ENCODE measurements around the gene FN3K. TPM values are rescaled to one million over a fixed set of nuclear protein-coding genes. Genes with fewer than 3 reads are reported as not detected.

Gene FN3K
- total and polyA plus RNA-seq, 2 of the 8 experiments (the other 6 are each of a cell fraction or from before 2014, with no cell fraction given), result 0.88 to 14.2 TPM

DNA sequence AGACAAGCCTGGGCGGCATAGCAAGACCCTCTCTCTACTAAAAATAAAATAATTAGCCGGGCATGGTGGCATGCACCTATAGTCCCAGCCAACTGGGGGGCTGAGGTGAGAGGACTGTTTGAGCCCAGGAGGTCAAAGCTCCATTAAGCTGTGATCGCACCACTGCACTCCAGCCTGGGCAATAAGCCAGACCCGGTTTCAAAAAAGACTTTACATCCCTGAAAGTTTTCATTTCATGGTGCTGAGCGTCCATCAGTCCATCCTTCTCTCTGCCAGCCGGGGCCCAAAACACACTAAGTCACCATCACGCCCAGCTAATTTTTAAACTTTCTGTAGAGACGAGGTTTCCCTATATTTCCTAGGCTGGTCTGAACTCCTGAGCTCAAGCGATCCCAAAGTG is 47.5 kb upstream of the FN3K start:
- Histone ChIP-seq H2BK12ac (ENCODE audit: low read depth, low read length) (no peak overlapping the region), H3K4me3 (ENCODE audit: extremely low read depth in 1 of 4, insufficient read depth in 2 of 4, low read depth in 3 of 4, low read length in 4 of 4) (no peak overlapping the region), H3K23ac (ENCODE audit: insufficient read length) (no peak overlapping the region), H3K79me1 (ENCODE audit: low read depth, low read length) (no peaks in the 10 kb centered on the region), H3K36me3 (ENCODE audit: control insufficient read depth in 2 of 4, insufficient read depth in 4 of 4, low read length in 3 of 4) (no peaks in the 10 kb centered on the region), H3K14ac (ENCODE audit: insufficient read length) (no peak overlapping the region), H2AFZ (ENCODE audit: low read length) (no peak overlapping the region), H3K9me3 (ENCODE audit: insufficient read depth in 2 of 2, low read depth in 1 of 2, low read length in 1 of 2) (no peaks in the 10 kb centered on the region), H3K4ac (replicated peaks; ENCODE audit: insufficient read length, low read depth, low read length) (no peak overlapping the region), H3K56ac (replicated peaks; ENCODE audit: insufficient read length, low read depth, low read length) (no peak overlapping the region), H4K5ac (ENCODE audit: insufficient read length, low read depth, low read length) (no peak overlapping the region), H2BK120ac (replicated peaks; ENCODE audit: low read depth, low read length) (no peak overlapping the region), H2BK15ac (ENCODE audit: low read length) (no peak overlapping the region), H3K4me1 (replicated peaks in 1 of 4; ENCODE audit: control insufficient read depth in 3 of 4, insufficient read depth in 4 of 4, low read length in 3 of 4) (no peaks in the 10 kb centered on the region; a peak in 1 of 7 replicates), H4K20me1 (replicated peaks in 1 of 2; ENCODE audit: control insufficient read depth in 1 of 2, insufficient read depth in 2 of 2, low read length in 2 of 2) (peaks cover 0 to 1% of the 10 kb centered on the region in 2 experiments), H3K4me2 (ENCODE audit: insufficient read depth in 1 of 2, low read depth in 2 of 2, low read length in 2 of 2) (no peak overlapping the region), H2BK5ac (ENCODE audit: low read depth, low read length) (no peak overlapping the region), H3K79me2 (ENCODE audit: control insufficient read depth in 1 of 2, insufficient read depth in 2 of 2, low read length in 2 of 2) (no peaks in the 10 kb centered on the region), H4K91ac (replicated peaks; ENCODE audit: insufficient read length, low read length) (no peak overlapping the region), H3K27me3 (replicated peaks in 1 of 4; ENCODE audit: control insufficient read depth in 3 of 4, extremely low read depth in 1 of 4, insufficient read depth in 3 of 4, low read length in 3 of 4) (no peaks in the 10 kb centered on the region; a peak in 1 of 7 replicates), H3K18ac (ENCODE audit: extremely low read depth, low read length) (no peak overlapping the region), H2AK5ac (ENCODE audit: low read depth, low read length) (no peak overlapping the region), H4K8ac (ENCODE audit: extremely low read depth, insufficient read depth, low read length) (no peak overlapping the region), H3K27ac (ENCODE audit: low read depth, low read length) (no peak overlapping the region), H2BK20ac (ENCODE audit: low read length) (no peak overlapping the region), H3K23me2 (ENCODE audit: low read depth, low read length) (no peaks in the 10 kb centered on the region), H3K9ac (replicated peaks in 1 of 4; ENCODE audit: extremely low read depth in 1 of 4, low read depth in 3 of 4, low read length in 3 of 4) (no peak overlapping the region)
- CTCF ChIA-PET (ENCODE audit: partially characterized antibody), result interaction anchor here (0.8 to 3.7 kb wide), 11 partner anchors 9 to 227 kb away, joined by 3 to 21 read pairs (median 4); no protein-coding TSS in a partner anchor
- FAIRE-seq (no peak), DNase-seq (ENCODE audit: low read depth in 1 of 2, low spot score in 2 of 2) (no peak)
- TF ChIP-seq, protein P1, sequence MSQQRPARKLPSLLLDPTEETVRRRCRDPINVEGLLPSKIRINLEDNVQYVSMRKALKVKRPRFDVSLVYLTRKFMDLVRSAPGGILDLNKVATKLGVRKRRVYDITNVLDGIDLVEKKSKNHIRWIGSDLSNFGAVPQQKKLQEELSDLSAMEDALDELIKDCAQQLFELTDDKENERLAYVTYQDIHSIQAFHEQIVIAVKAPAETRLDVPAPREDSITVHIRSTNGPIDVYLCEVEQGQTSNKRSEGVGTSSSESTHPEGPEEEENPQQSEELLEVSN (IDR thresholded peaks at IDR 0.05), result no peak
- TF ChIP-seq TAF7 (optimal IDR thresholded peaks at IDR 0.05; ENCODE audit: borderline replicate concordance, low read depth, low read length) (no peak), NANOG (IDR thresholded peaks at IDR 0.05; ENCODE audit: insufficient read depth, low read depth, low read length, poor library complexity, severe bottlenecking) (no peak), SP4 (IDR thresholded peaks at IDR 0.05; ENCODE audit: low read length) (no peak), HDAC2 (IDR thresholded peaks at IDR 0.05; ENCODE audit: borderline replicate concordance in 1 of 2, low read depth in 2 of 2, low read length in 2 of 2) (no peak), KDM1A (IDR thresholded peaks at IDR 0.05; ENCODE audit: borderline replicate concordance, low read length) (no peak), HDAC6 (IDR thresholded peaks at IDR 0.05; ENCODE audit: low read depth, low read length) (no peak)
- 89% methylated on average over 9 of the region's 9 CpGs; no CpG with 5 or more reads in 1 of the 2 experiments for WGBS, 2 experiments (ENCODE audit: extremely low coverage in 1 of 2, insufficient coverage in 1 of 2, insufficient read length in 1 of 2, insufficient replicate concordance in 2 of 2, low coverage in 1 of 2, low lambda C conversion rate in 2 of 2, missing lambda C conversion rate in 1 of 2)
- POLR2A ChIA-PET (ENCODE audit: partially characterized antibody), result no interaction called here

All from H1 (cell line).